SK-N-SH (cell line): ENCODE measurements around the gene CDK9. TPM values are rescaled to one million over a fixed set of nuclear protein-coding genes. Genes with fewer than 3 reads are reported as not detected.

Experiments used
- CTCF ChIA-PET: fragments of 300-600, 350-600 bp; formaldehyde crosslinking; extraction: SDS; loops from one replicate; lab custom pipeline; 2021; lab: Yijun Ruan, JAX
- POLR2A ChIA-PET: fragments of 350-600 bp; sonication (Branson Sonifier 250); formaldehyde crosslinking; extraction: SDS; loops from one replicate; lab custom pipeline; 2020; ENCODE audit warnings: antibody characterized with exemption, inconsistent platforms; lab: Yijun Ruan, JAX
- DNase-seq: peaks from one replicate; pipeline ENCODE4 v3.0.0; 2012
- H2AFZ ChIP-seq: fragments of 200-600 bp; sonication (generic); 2 replicates; pipeline ENCODE4 v1.8.1; 2016; ENCODE audit warnings: antibody characterized with exemption, mild to moderate bottlenecking, low read depth
- H3F3A ChIP-seq: fragments of 200-600 bp; sonication (generic); replicated peaks from 2 replicates; pipeline ENCODE3; 2016; ENCODE audit warnings: antibody characterized with exemption, mild to moderate bottlenecking; ENCODE audit not compliant: insufficient read depth
- H3K27ac ChIP-seq, 2 experiments: fragments of 200-500 bp in 1 of 2; fragments of 200-600 bp in 1 of 2; sonication (Bioruptor generic) in 1 of 2; sonication (generic), shearing (Covaris generic) in 1 of 2; 2 replicates each; pipeline versions ENCODE4 v1.5.1 to v1.6.1; 2014 to 2016; ENCODE audit warnings: low read depth in 2 of 2, inconsistent platforms in 1 of 2, low read length in 1 of 2, mild to moderate bottlenecking in 1 of 2, mixed read lengths in 1 of 2
- H3K27me3 ChIP-seq: fragments of 200-600 bp; sonication (generic), shearing (Covaris generic); 2 replicates; pipeline ENCODE4 v1.6.1; 2016; ENCODE audit warnings: mixed run types; ENCODE audit not compliant: insufficient read depth
- H3K36me3 ChIP-seq, 2 experiments: fragments of 200-500 bp in 1 of 2; fragments of 200-600 bp in 1 of 2; sonication (Bioruptor generic) in 1 of 2; sonication (generic) in 1 of 2; replicated peaks in 1 of 2; 2 replicates each; pipeline versions ENCODE3 to v1.5.1; 2014 to 2016; ENCODE audit warnings: low read length in 1 of 2, mild to moderate bottlenecking in 1 of 2; ENCODE audit not compliant: insufficient read depth in 2 of 2, control insufficient read depth in 1 of 2
- H3K4me1 ChIP-seq, 2 experiments: fragments of 200-500 bp in 1 of 2; fragments of 200-600 bp in 1 of 2; sonication (Bioruptor generic) in 1 of 2; sonication (generic), shearing (Covaris generic) in 1 of 2; 2 replicates each; pipeline versions ENCODE4 v1.5.1 to v1.6.1; 2014 to 2016; ENCODE audit warnings: low read depth in 1 of 2, low read length in 1 of 2, mixed run types in 1 of 2; ENCODE audit not compliant: insufficient read depth in 2 of 2, control insufficient read depth in 1 of 2
- H3K4me2 ChIP-seq: fragments of 200-600 bp; sonication (generic), shearing (Covaris generic); 2 replicates; pipeline ENCODE4 v1.6.1; 2017; ENCODE audit warnings: mixed run types
- H3K4me3 ChIP-seq, 2 experiments: fragments of 200-500 bp in 1 of 2; fragments of 200-600 bp in 1 of 2; sonication (Bioruptor generic) in 1 of 2; sonication (generic), shearing (Covaris generic) in 1 of 2; 2 replicates each; pipeline versions ENCODE4 v1.5.1 to v1.8.1; 2014 to 2016; ENCODE audit warnings: low read depth in 2 of 2, inconsistent platforms in 1 of 2, low read length in 1 of 2, mild to moderate bottlenecking in 1 of 2, mixed read lengths in 1 of 2, moderate library complexity in 1 of 2
- H3K79me2 ChIP-seq: fragments of 200-600 bp; sonication (generic); 2 replicates; pipeline ENCODE4 v1.8.1; 2017; ENCODE audit warnings: mild to moderate bottlenecking; ENCODE audit not compliant: insufficient read depth
- H3K9ac ChIP-seq: fragments of 200-600 bp; sonication (generic); 2 replicates; pipeline ENCODE4 v1.6.1; 2017; ENCODE audit warnings: mixed run types
- H3K9me2 ChIP-seq: fragments of 200-600 bp; sonication (generic); 2 replicates; pipeline ENCODE4 v1.6.1; 2017; ENCODE audit warnings: mixed run types
- H3K9me3 ChIP-seq: fragments of 200-600 bp; sonication (generic); 2 replicates; pipeline ENCODE4 v1.6.1; 2017; ENCODE audit warnings: mixed run types, mild to moderate bottlenecking, moderate library complexity
- H4K20me1 ChIP-seq: fragments of 200-600 bp; sonication (generic); 2 replicates; pipeline ENCODE4 v1.6.1; 2017; ENCODE audit warnings: mild to moderate bottlenecking, mixed run types; ENCODE audit not compliant: insufficient read depth
- CTCF ChIP-seq: fragments of 200-600 bp; sonication (generic); IDR thresholded peaks from 2 replicates; pipeline ENCODE4 v1.6.1; 2017; ENCODE audit warnings: antibody characterized with exemption, mild to moderate bottlenecking, moderate library complexity
- FOSL2 ChIP-seq: IDR thresholded peaks from 2 replicates; pipeline ENCODE4 v1.4.0; 2012; ENCODE audit warnings: low read depth, mild to moderate bottlenecking, moderate library complexity, borderline replicate concordance
- FOXJ3 ChIP-seq: sonication (generic); formaldehyde crosslinking; IDR thresholded peaks from 2 replicates; pipeline ENCODE4 v1.5.1; 2020; ENCODE audit warnings: mild to moderate bottlenecking, missing genetic modification reagents
- FOXM1 ChIP-seq: IDR thresholded peaks from 2 replicates; pipeline ENCODE4 v1.4.0; 2012; ENCODE audit warnings: low read depth, mild to moderate bottlenecking
- JUND ChIP-seq: IDR thresholded peaks from 2 replicates; pipeline ENCODE4 v1.4.0; 2012
- MEF2A ChIP-seq: IDR thresholded peaks from 2 replicates; pipeline ENCODE4 v1.4.0; 2012; ENCODE audit warnings: low read depth, borderline replicate concordance
- NRF1 ChIP-seq: IDR thresholded peaks from 2 replicates; pipeline ENCODE4 v1.6.1; 2012; ENCODE audit warnings: low read depth, mild to moderate bottlenecking, low read length
- PBX3 ChIP-seq: IDR thresholded peaks from 2 replicates; pipeline ENCODE4; 2012
- POLR2AphosphoS5 ChIP-seq: IDR thresholded peaks from 2 replicates; pipeline ENCODE4 v1.6.1; 2012; ENCODE audit warnings: low read depth, low read length
- RFX5 ChIP-seq: IDR thresholded peaks from 2 replicates; pipeline ENCODE4 v1.6.1; 2012; ENCODE audit warnings: mild to moderate bottlenecking, improper control_type of control experiment, low read length
- SIN3A ChIP-seq: IDR thresholded peaks from 2 replicates; pipeline ENCODE4 v1.6.1; 2012; ENCODE audit warnings: low read depth, mild to moderate bottlenecking, low read length, moderate library complexity, borderline replicate concordance
- SMC3 ChIP-seq: IDR thresholded peaks from 2 replicates; pipeline ENCODE4 v1.6.1; 2012; ENCODE audit warnings: low read depth, low read length, improper control_type of control experiment
- USF2 ChIP-seq: fragments of 150-350 bp; IDR thresholded peaks from 2 replicates; pipeline ENCODE4 v1.6.1; 2017; ENCODE audit warnings: antibody characterized with exemption, low read length, low read depth, borderline replicate concordance
- ZBTB33 ChIP-seq: IDR thresholded peaks from 2 replicates; pipeline ENCODE4 v1.4.0; 2012; ENCODE audit warnings: low read depth, borderline replicate concordance
- whole genome bisulfite sequencing: methylation state at CpG from one replicate; pipeline ENCODE4 v1.1.6; 2017; ENCODE audit warnings: low lambda C conversion rate; 5-methylcytosine and 5-hydroxymethylcytosine counted together
- polyA plus RNA-seq, 3 experiments: library from polyadenylated mRNA; depleted of rRNA; stranded (reverse); fragments of >200 nt; gene quantifications; 2 replicates each; pipeline ENCODE4 v1.2.3, GENCODE V29; 2012

Gene CDK9
- polyA plus RNA-seq, 1 of the 3 experiments (the other 2 are of a cell fraction) = 82.7 TPM

- peak; percentile 80 for DNase-seq
- Histone ChIP-seq H3K27ac (no peak overlapping the region; a peak in 1 of 4 replicates), H3K27me3 (no peaks in the 10 kb centered on the region), H3K79me2 (no peaks in the 10 kb centered on the region), H3K9me3 (no peaks in the 10 kb centered on the region), H3K4me2 (no peak overlapping the region), H3K36me3 (peaks cover 6 to 13% of the 10 kb centered on the region in 2 experiments), H3K9me2 (no peaks in the 10 kb centered on the region), H4K20me1 (no peaks in the 10 kb centered on the region), H2AFZ (no peak overlapping the region), H3K4me3 (no peak overlapping the region), H3F3A (peaks cover 13% of the 10 kb centered on the region), H3K4me1 (peaks cover 0 to 4% of the 10 kb centered on the region in 2 experiments; a peak in 1 of 4 replicates), H3K9ac (no peak overlapping the region)
- ChIA-PET CTCF (interaction anchor here (0.9 to 2.4 kb wide), 6 partner anchors 12 to 68 kb away, joined by 3 to 11 read pairs (median 3); partner anchors contain the start of gene CDK9), POLR2A (interaction anchor here (0.6 kb wide), 1 partner anchor 25 kb away, joined by 3 read pairs; no protein-coding TSS in a partner anchor)
- WGBS = 92% methylated on average over 22 of the region's 42 CpGs
- TF ChIP-seq USF2 (no peak), RFX5 (no peak), SMC3 (0 out of 2 replicates have a peak, but pooled peaks have one; percentile 4), CTCF (peak; percentile 37; the same call in 1 of the 2 replicates)
These were observed 39.7 kb downstream of the CDK9 start for GRCh38 chr9:127825319-127826051.

- H3K4me2 ChIP-seq = no peak overlapping the region
- 93% methylated on average over 4 of the region's 7 CpGs for whole genome bisulfite sequencing
- ChIA-PET CTCF (interaction anchor here (0.7 to 2.4 kb wide), 6 partner anchors 9 to 44 kb away, joined by 3 to 11 read pairs (median 4); no protein-coding TSS in a partner anchor), POLR2A (interaction anchor here (0.8 kb wide), 1 partner anchor 11 kb away, joined by 3 read pairs; no protein-coding TSS in a partner anchor)
- no peak overlapping the region for H3K4me3 ChIP-seq
- peaks cover 5 to 13% of the 10 kb centered on the region in 2 experiments for H3K36me3 ChIP-seq
- no peaks in the 10 kb centered on the region for H3K9me2 ChIP-seq
- H3K79me2 ChIP-seq = no peaks in the 10 kb centered on the region
- no peaks in the 10 kb centered on the region for H4K20me1 ChIP-seq
- H3K9ac ChIP-seq = no peak overlapping the region
- peaks cover 13% of the 10 kb centered on the region for H3F3A ChIP-seq
- TF ChIP-seq POLR2AphosphoS5 = no peak
- no peak for TF ChIP-seq FOXJ3 (CRISPR knock-in tag)
- no peak for TF ChIP-seq JUND
- TF ChIP-seq USF2 = no peak
- TF ChIP-seq PBX3 = no peak
- no peak for TF ChIP-seq FOSL2
- no peak for TF ChIP-seq RFX5
- TF ChIP-seq NRF1 = no peak
- TF ChIP-seq ZBTB33 = no peak
- TF ChIP-seq SIN3A = no peak
- TF ChIP-seq SMC3 = no peak
- TF ChIP-seq MEF2A = no peak
- TF ChIP-seq FOXM1 = no peak
- TF ChIP-seq, all 33 proteins: peak for 0
- no peak for DNase-seq
- Histone ChIP-seq H3K27me3 (no peaks in the 10 kb centered on the region), H2AFZ (no peak overlapping the region), H3K4me1 (peaks cover 0 to 4% of the 10 kb centered on the region in 2 experiments; a peak in 1 of 4 replicates), H3K27ac (no peak overlapping the region), H3K9me3 (no peaks in the 10 kb centered on the region)
These were observed 40.5 kb downstream of the CDK9 start for GRCh38 chr9:127826253-127826913.
